ENCODE measurements around the gene PRPF18.

DNA sequence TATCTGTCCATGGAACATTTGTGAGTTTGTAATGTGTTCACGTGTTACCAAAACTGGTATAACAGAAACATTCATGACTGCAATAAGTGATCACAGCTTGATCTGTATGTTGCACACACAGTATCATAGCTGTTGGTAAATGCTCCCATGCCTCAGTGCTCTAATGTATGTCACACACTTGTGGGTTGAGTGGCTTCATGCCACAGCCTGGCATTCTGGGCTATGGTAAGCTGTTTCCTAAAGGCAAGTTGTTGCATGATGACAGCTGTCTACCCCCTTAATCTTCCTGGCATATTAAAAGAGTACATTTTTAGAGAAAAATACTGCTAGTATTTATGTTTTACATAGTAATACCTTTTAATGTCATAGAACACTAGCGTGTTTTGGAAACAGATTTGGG, 35.2 kb downstream of the PRPF18 start:
- no peak for TF ChIP-seq POLR2A (IDR thresholded peaks at IDR 0.05)
- no peak for TF ChIP-seq POLR2AphosphoS5 (IDR thresholded peaks at IDR 0.05)
